NCI-H345 treated with DMSO at 0.1 percent for 48 hours (cell line): ENCODE measurements around the gene GDA.
"Not testable (repeated sequence)": the region's sequence is repeated elsewhere in the genome, so short reads cannot be mapped to it uniquely, and the experiment has no call there.

Experiments used
- DNase-seq: peaks from one replicate; lab custom pipeline; 2025; ENCODE audit not compliant: unreplicated experiment; lab: John Stamatoyannopoulos, UW

The GDA gene

DNA sequence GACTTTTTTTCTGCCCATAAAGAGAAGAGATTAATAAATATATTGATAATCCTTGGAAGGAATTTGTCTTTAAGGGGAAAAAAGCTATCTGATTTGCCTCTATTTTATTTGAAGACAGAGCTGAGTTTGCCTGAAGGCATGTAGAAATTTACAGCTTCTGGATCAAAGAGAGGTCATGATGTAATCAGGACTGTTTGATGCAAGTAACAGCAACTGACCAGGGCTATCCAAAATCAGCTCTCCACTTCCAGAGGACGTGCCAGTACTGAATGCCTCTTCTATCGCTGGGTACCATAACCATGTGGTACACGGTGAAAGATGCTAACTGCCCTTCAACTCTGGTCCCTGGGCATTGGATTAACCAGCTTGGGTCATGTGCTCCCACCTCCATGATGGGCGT lies 125.2 kb downstream of the GDA start:
- DNase-seq = no peak

- no peak for DNase-seq
Observed at GRCh38 chr9:72274916-72275315, 125.7 kb downstream of the GDA start.

DNA sequence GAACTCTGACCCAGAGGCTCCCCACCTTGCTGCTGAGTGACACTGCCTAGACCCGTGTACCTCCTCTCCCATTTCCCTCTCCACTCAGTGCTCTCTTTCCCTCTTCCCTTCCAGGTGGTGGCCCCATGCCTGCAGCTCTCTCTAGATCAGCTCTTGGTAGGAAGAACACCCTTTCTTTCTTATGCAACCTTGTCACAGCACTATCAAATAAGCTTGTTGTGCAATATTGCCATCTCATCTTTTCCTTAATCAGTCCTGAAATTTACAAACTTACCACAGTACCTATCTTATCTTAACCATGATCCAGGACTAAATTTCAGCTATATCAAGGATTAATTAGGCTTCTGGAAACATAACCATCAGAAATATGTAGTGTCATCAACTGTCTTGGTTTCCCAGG lies 127.2 kb downstream of the GDA start:
- DNase-seq = no peak

DNA sequence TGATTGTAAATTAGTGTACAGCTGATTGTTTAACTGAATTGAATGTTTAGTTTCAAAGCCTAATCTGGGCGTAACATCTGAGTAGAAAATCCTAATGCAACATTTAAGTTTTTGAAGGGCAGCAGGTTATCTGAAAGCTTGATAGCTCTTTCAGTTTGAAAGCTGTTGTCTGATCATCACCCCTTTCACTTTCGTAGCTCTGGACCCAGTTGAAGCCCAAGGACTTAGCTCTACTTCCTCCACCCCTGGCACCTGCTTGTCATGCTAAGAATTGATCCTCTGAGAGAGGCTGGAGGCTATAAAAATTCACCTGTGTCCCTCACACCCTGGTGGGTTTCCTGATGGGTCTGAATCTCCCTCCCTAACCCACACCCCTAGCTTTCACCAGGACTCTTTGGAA lies 129.7 kb downstream of the GDA start:
- no peak for DNase-seq

DNA sequence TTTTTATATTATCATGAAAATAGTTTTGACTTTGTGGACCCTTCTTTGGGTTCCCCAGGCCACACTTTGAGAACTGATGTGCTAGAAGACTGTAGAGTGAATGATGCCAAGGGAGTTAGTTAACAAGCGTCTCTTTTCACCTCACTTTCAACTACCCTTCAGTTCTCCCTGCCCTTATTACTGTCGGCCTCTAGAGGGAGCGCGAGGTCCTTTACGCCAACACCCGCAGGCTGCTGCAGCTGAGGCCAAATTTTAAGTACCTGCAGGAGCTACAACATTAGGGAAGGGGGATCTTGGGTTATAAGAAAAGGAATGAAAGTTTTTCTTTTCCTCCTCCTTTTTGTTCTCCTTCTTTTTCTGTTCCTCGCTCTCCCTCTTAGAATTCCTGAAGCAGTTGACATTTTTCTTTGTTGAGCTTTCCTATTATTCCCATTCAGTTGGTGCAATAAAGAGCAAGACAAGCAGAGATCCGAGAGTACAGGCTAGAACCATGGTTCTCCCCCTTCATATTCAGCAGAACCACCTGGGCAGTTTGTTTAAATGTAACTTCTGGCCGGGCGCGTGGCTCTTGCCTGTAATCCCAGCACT lies 131.8 kb downstream of the GDA start:
- DNase-seq = peak; percentile 21

- no peak for DNase-seq
Observed at GRCh38 chr9:72289401-72289800, 140.2 kb downstream of the GDA start.

GRCh38 chr9:72290311-72290710 lies 141.1 kb downstream of the GDA start:
- no peak for DNase-seq

GRCh38 chr9:72291576-72291975 lies 142.3 kb downstream of the GDA start:
- DNase-seq = not testable (repeated sequence)

GRCh38 chr9:72292256-72292682 lies 143.0 kb downstream of the GDA start:
- no peak for DNase-seq

DNA sequence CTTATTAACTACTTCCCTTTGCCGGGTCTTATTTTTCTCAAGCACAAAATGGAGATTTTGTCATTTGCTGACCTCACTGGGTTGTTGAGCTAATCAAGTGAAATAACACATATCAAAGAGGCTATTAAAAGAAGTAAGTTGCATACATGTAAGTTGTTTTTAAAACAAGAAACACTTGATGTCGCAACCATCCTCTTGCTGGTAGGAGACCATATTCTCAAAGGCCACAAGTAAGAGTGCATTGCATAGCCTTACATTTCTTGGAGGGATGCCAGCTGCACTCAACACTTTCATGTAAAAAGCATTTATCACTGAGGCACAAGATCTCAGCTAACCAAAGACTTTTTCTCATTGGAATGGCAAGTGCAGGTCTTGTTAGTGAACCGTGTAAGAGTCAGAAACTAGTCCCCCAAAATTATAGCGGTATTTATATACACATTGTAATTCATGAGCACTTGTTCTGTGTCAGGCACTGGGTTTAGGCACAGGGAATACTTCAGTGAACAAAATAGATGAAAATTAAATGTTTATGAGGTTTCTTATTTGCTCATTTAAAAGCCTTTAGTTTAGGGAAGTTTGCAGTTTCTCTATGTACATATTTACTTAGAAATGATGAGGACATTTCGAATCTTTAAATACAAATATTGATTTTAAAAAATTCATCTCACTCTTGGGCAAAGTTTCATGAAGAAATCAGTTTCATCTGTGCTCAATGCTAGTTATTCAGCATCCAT lies 143.8 kb downstream of the GDA start:
- no peak for DNase-seq

- no peak for DNase-seq
Observed at GRCh38 chr9:72294936-72295335, 145.7 kb downstream of the GDA start.

- DNase-seq = no peak
Observed at GRCh38 chr9:72297516-72297915, 148.3 kb downstream of the GDA start.

GRCh38 chr9:72299017-72299603 lies 149.9 kb downstream of the GDA start:
- no peak for DNase-seq

DNA sequence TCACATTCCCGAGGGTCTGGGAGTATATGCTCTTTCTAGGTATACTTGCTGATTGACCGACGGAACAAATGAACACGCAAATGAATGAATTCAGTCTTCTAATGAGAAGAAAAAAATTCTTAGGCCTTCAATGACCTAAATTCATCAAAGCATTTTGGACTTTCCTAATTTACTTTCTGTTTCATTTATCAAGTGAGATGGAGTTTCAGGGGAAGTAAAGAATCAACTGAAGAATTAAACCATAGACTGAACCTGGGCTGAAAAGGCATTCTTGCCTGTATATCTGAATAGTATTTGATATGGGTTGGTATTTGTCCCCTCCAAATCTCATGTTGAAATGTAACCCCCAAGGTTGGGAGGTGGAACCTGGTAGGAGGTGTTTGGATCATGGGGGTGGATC lies 151.6 kb downstream of the GDA start:
- no peak for DNase-seq
